Activated T-cell treated with anti-CD3 and anti-CD28 coated beads, Interleukin-2, amount 50 U/mL, for 72 hours (primary cell): ENCODE results near the gene ZC3H4. TPM values are rescaled to one million over a fixed set of nuclear protein-coding genes. Genes with fewer than 3 reads are reported as not detected.
A peak's percentile ranks its signal among the peaks of the same experiment; 100 is the strongest.
"Not testable (repeated sequence)": the region's sequence is repeated elsewhere in the genome, so short reads cannot be mapped to it uniquely, and the experiment has no call there.

Experiments used
- ATAC-seq, 2 donors: fragments of 150-1000 bp; cut with Tn5 transposase; replicated peaks in 1 of 2; 2 replicates each; pipeline ENCODE4 v1.10.0; 2021; ENCODE audit warnings: moderate library complexity in 2 of 2, mild to moderate bottlenecking in 1 of 2
- DNase-seq, 2 donors: peaks; one replicate each; pipeline ENCODE4 v3.0.0; 2021 to 2022; ENCODE audit warnings: mixed read lengths in 1 of 2
- H3K27ac Mint-ChIP-seq: one replicate; pipeline ENCODE4 v1.8.0; 2022; ENCODE audit warnings: mild to moderate bottlenecking, moderate library complexity, mixed read lengths
- H3K27me3 Mint-ChIP-seq: one replicate; pipeline ENCODE4 v1.8.0; 2022; ENCODE audit warnings: low read depth, mixed read lengths
- H3K36me3 Mint-ChIP-seq, 2 donors: one replicate each; pipeline ENCODE4 v1.8.0; 2022; ENCODE audit warnings: mixed read lengths in 2 of 2, mild to moderate bottlenecking in 1 of 2; ENCODE audit not compliant: insufficient read depth in 2 of 2
- H3K4me1 Mint-ChIP-seq: one replicate; pipeline ENCODE4 v1.8.0; 2022; ENCODE audit warnings: low read depth, mixed read lengths
- H3K4me3 Mint-ChIP-seq, 2 donors: one replicate each; pipeline ENCODE4 v1.8.0; 2022; ENCODE audit warnings: mild to moderate bottlenecking in 2 of 2, mixed read lengths in 2 of 2, moderate library complexity in 2 of 2
- H3K9me3 Mint-ChIP-seq, 2 donors: one replicate each; pipeline ENCODE4 v1.8.0; 2022; ENCODE audit warnings: mixed read lengths in 2 of 2
- total RNA-seq, 2 donors: library from RNA; stranded (reverse); gene quantifications; one replicate each; pipeline ENCODE4 v1.2.3, GENCODE V29; 2022

The ZC3H4 gene
- total RNA-seq, 2 donors from 2014 or later: 76.0 to 84.0 TPM

DNA sequence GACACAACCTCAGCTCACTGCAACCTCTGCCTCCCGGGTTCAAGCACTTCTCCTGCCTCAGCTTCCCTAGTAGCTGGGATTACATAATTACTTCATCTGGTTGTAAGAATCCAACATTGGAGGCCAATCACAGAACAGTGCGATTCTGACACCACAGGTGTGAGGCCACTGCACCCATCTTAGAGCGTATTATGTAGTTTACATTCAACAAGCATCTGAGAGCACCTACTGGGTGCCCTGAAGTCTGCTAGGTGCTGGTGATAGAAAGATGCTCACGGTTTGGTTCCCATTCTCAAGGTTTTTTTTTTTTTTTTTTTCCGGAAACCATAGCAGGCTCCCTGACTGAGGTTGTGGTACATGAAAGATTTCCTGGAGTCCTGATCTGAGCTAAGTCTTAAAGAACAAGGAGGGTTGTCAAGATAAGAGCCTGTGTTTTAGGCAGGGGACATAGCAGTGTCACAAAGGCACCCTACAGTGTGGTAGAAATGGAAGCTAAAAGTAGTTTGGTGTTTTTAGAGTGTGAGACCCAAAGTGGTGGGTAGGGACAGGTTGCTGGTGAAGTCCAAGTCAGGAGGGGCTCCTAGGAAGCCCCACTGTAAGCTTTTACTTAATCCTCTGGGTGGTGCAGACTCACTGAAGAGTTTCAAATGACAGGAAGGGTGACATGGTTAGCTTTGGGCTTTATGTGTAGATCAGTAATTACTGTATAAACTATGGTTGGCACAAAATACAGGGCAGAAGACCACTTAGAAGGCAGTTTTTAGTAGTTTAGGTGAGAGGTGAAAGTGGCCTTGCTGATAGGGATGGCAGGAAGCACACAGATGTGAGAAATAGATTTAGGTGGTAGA lies 32.3 kb upstream of the ZC3H4 start:
- Mint-ChIP-seq H3K4me3 (peak overlapping the region; percentile 18 to 35), H3K4me1 (peaks cover 76% of the 10 kb centered on the region), H3K36me3 (peaks cover 20 to 55% of the 10 kb centered on the region in 2 donors), H3K27me3 (no peaks in the 10 kb centered on the region), H3K27ac (peak overlapping the region; percentile 61), H3K9me3 (peaks cover 0 to 2% of the 10 kb centered on the region in 2 donors)
- ATAC-seq (peak; percentile 35 to 58), DNase-seq (no peak)

DNA sequence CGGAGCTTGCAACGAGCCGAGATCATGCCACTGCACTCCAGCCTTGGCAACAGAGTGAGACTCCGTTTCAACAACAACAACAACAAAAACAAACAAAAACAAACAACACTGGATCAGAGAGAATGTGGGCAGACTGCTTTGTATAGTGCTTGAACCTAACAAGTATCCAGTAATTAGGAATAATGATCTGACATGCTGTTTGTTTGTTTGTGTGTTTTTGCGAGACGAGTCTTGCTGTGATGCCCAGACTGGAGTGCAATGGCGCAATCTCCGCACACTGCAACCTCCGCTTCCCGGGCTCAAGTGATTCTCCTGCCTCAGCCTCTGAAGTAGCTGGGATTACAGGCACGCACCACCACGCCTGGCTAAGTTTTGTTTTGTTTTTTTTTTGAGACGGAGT lies 31.1 kb upstream of the ZC3H4 start:
- no peaks in the 10 kb centered on the region for H3K27me3 Mint-ChIP-seq
- peaks cover 0 to 2% of the 10 kb centered on the region in 2 donors for H3K9me3 Mint-ChIP-seq
- H3K36me3 Mint-ChIP-seq: peaks cover 18 to 48% of the 10 kb centered on the region in 2 donors
- peaks cover 70% of the 10 kb centered on the region for H3K4me1 Mint-ChIP-seq
- DNase-seq (no peak), ATAC-seq (no peak)
- H3K4me3 Mint-ChIP-seq: no peak overlapping the region
- H3K27ac Mint-ChIP-seq: no peak overlapping the region

DNA sequence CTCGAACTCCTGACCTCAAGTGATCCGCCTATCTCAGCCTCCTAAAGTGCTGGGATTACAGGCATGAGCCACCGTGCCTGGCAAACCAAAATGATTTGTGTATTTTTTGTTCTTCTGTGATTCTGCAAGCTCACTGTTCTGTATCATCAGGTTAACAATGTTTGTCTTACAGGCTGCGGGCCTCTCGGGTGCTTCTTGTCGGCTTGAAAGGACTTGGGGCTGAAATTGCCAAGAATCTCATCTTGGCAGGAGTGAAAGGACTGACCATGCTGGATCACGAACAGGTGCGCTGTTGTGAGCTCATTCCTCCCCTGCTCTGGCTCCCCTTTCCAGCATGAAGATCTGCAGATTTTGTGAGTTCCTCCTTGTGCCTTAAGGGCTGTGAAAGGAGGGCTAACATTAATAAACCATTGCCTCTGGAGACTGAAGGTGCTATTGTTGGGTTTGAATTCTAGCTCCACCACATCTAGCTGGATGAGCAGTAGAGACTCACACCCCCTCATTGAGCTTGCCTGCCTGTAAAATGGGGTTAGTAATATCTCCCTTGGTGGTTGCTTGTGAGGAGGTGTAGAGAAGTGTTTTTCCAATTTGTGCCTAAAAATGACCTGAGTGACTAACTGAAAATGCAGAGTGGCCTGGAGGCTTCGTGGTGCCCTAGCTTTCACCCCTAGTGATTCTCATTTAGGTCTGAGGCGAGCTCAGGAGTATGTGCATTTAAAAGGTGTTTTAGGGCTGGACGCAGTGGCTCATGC lies 29.9 kb upstream of the ZC3H4 start:
- DNase-seq (no peak), ATAC-seq (peak; percentile 64 to 67)
- no peak overlapping the region for H3K27ac Mint-ChIP-seq
- no peaks in the 10 kb centered on the region for H3K27me3 Mint-ChIP-seq
- H3K4me3 Mint-ChIP-seq: peak overlapping the region; percentile 29 to 39
- peaks cover 0 to 2% of the 10 kb centered on the region in 2 donors for H3K9me3 Mint-ChIP-seq
- H3K36me3 Mint-ChIP-seq: peaks cover 18 to 42% of the 10 kb centered on the region in 2 donors
- peaks cover 65% of the 10 kb centered on the region for H3K4me1 Mint-ChIP-seq

DNA sequence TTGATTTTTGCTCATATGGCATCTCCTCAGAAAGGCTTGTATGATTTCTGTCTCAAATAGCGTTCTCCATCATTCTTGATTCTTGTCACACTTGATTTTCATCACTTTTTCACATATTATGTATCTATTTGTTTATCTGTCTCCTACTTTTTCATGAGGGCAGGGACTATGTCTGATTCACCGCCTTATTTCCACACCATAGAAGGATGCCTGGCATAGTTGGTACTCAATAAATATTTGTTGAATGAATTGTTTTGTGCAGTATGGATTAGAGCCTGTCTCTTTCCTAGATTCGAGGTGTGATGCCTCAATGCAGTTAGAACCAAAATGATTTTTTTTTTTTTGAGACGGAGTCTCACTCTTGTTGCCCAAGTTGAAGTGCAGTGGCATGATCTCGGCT lies 29.2 kb upstream of the ZC3H4 start:
- Mint-ChIP-seq H3K4me3 (peak overlapping the region in 1 of 2 donors; percentile 7), H3K4me1 (peaks cover 59% of the 10 kb centered on the region), H3K36me3 (peaks cover 15 to 37% of the 10 kb centered on the region in 2 donors), H3K9me3 (peaks cover 0 to 2% of the 10 kb centered on the region in 2 donors), H3K27me3 (no peaks in the 10 kb centered on the region), H3K27ac (peak overlapping the region; percentile 77)
- ATAC-seq (no peak), DNase-seq (no peak)

DNA sequence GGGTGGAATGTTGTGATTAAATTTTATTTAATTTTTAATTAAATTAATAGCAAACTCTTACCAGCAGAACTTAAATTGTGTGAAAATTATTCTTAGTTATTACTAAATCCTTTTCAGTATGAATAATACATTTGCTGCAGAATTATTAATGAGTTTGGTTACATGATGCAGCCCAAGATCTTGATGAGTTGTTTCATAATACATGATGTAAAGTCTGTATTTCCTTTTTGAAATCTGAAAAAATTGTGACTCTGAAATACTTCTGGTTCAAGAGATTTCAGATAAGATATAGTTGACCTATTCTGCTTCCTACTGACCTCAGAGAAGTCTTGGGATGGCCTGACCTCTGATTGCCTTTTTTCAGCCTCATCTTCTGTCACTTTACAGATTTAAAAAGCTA lies 28.1 kb upstream of the ZC3H4 start:
- H3K9me3 Mint-ChIP-seq: no peaks in the 10 kb centered on the region
- H3K36me3 Mint-ChIP-seq: peaks cover 11 to 32% of the 10 kb centered on the region in 2 donors
- H3K27me3 Mint-ChIP-seq: no peaks in the 10 kb centered on the region
- H3K4me3 Mint-ChIP-seq: no peak overlapping the region
- DNase-seq (no peak), ATAC-seq (no peak)
- H3K27ac Mint-ChIP-seq: no peak overlapping the region
- H3K4me1 Mint-ChIP-seq: peaks cover 55% of the 10 kb centered on the region

DNA sequence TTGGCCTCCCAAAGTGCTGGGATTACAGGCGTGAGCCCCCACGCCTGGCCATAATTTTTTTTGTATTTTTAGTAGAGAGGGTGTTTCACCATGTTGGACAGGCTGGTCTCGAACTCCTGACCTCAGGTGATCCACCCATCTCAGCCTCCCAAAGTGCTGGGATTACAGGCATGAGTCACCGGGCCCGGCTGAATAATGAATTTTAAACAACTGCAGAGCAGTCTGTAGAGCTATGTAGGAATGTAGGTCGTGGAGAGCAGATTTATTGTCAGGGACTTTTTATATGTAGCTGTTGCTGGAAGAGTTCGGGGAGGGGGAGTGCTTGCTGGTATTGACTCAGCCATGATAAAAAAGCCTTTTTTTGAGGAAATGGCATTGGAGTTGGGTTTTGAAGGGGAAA lies 27.7 kb upstream of the ZC3H4 start:
- Mint-ChIP-seq H3K4me1 (peaks cover 55% of the 10 kb centered on the region), H3K36me3 (peaks cover 8 to 29% of the 10 kb centered on the region in 2 donors), H3K27ac (peak overlapping the region; percentile 35), H3K4me3 (peak overlapping the region in 1 of 2 donors; percentile 28)
- H3K27me3 Mint-ChIP-seq, DNase-seq, H3K9me3 Mint-ChIP-seq, ATAC-seq: not testable (repeated sequence)

DNA sequence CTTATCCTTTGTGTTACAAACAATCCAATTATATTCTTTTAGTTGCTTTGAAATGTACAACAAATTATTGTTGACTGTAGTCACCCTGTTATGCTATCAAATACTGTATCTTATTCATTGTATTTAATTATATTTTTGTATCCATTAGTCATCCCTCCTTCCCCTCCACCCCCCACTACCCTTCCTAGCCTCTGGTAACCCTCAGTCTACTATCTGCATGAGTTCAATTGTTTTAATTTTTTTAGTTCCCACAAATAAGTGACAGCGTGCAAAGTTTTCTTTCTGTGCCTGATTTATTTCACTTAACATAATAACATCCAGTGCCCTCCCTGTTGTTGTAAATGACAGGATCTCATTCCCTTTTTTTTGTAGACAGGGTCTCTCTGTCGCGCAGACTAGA lies 21.6 kb upstream of the ZC3H4 start:
- DNase-seq: no peak
- peaks cover 65% of the 10 kb centered on the region for H3K4me1 Mint-ChIP-seq
- no peak for ATAC-seq
- peak overlapping the region; percentile 85 for H3K27ac Mint-ChIP-seq
- no peaks in the 10 kb centered on the region for H3K27me3 Mint-ChIP-seq
- H3K36me3 Mint-ChIP-seq: peaks cover 19 to 45% of the 10 kb centered on the region in 2 donors
- H3K9me3 Mint-ChIP-seq: peaks cover 2 to 3% of the 10 kb centered on the region in 2 donors
- H3K4me3 Mint-ChIP-seq: peak overlapping the region; percentile 21 to 53

DNA sequence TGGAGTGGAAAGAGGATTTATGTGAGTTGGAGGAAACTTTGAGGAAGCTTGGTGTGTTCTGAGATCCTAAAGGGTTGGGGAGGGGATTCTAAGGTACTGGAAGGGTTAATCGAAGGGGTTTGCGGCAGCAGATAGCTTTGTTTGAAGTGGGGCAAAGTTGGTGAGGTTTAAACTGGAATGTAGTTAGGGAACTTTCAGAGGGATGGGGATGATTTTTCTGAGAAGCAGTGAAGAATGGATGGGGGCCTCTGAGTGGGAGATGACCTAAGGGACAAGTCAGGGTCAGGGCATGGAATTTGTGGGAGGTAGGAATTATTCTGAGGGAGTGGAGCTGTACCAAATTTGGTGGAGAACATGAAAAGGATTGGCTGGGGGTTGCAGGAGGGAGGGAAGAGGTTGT lies 21.0 kb upstream of the ZC3H4 start:
- Mint-ChIP-seq H3K36me3 (peaks cover 19 to 43% of the 10 kb centered on the region in 2 donors), H3K27me3 (no peaks in the 10 kb centered on the region), H3K4me1 (peaks cover 66% of the 10 kb centered on the region), H3K27ac (peak overlapping the region; percentile 28), H3K4me3 (peak overlapping the region; percentile 67 to 98), H3K9me3 (peaks cover 2 to 3% of the 10 kb centered on the region in 2 donors)
- ATAC-seq (no peak), DNase-seq (no peak)

DNA sequence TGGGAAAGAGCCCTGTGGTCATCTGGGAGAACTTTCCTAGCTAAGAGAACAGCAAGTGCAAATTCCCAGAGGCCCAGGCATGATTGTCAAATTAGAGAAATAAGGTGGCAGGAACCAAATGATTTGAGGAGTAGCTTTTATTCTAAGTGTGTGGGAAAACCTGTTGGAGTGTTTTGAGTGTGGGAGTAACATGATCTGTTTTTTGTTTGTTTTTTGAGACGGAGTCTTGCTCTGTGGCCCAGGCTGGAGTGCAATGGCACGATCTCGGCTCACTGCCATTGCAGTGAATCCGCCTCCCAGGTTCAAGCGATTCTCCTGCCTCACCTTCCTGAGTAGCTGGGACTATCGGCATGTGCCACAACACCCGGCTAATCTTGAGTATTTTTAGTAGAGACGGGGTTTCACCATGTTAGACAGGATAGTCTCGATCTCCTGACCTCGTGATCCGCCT lies 19.5 kb upstream of the ZC3H4 start:
- H3K4me3 Mint-ChIP-seq: peak overlapping the region; percentile 98 to 99
- ATAC-seq: no peak
- peaks cover 19 to 42% of the 10 kb centered on the region in 2 donors for H3K36me3 Mint-ChIP-seq
- H3K27me3 Mint-ChIP-seq: no peaks in the 10 kb centered on the region
- H3K27ac Mint-ChIP-seq: peak overlapping the region; percentile 78
- peaks cover 66% of the 10 kb centered on the region for H3K4me1 Mint-ChIP-seq
- H3K9me3 Mint-ChIP-seq: peaks cover 2 to 3% of the 10 kb centered on the region in 2 donors
- no peak for DNase-seq

DNA sequence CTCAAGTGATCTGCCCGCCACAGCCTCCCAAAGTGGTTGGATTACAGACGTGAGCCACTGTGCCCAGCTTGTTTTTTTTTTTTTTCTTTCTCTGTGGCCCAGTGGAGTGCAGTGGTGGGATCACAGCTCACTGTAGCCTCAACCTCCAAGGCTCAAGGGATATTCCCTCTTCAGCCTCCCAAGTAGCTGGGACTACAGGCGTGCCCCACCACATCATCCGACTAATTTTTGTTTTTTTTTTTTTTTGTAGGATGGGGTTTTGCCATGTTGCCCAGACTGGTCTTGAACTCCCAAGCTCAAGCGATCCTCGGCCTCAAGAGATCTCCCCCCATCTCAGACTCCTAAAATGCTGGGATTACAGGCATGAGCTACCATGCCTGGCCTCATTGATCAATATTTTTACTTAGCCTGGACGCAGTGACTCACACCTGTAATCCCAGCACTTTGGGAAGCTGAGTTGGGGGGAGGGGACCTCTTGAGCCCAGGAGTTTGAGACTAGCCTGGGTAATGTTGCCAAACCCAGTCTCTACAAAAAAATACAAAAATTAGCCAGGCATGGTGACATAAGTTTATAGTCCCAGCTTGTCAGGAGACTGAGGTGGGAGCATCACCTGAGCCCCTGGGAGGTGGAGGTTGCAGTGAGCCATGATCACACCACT lies 18.7 kb upstream of the ZC3H4 start:
- Mint-ChIP-seq H3K36me3 (peaks cover 19 to 42% of the 10 kb centered on the region in 2 donors), H3K4me3 (peak overlapping the region; percentile 98 to 99), H3K27me3 (no peaks in the 10 kb centered on the region), H3K9me3 (peaks cover 2 to 3% of the 10 kb centered on the region in 2 donors), H3K27ac (peak overlapping the region; percentile 78), H3K4me1 (peaks cover 66% of the 10 kb centered on the region)
- ATAC-seq (no peak), DNase-seq (no peak)

DNA sequence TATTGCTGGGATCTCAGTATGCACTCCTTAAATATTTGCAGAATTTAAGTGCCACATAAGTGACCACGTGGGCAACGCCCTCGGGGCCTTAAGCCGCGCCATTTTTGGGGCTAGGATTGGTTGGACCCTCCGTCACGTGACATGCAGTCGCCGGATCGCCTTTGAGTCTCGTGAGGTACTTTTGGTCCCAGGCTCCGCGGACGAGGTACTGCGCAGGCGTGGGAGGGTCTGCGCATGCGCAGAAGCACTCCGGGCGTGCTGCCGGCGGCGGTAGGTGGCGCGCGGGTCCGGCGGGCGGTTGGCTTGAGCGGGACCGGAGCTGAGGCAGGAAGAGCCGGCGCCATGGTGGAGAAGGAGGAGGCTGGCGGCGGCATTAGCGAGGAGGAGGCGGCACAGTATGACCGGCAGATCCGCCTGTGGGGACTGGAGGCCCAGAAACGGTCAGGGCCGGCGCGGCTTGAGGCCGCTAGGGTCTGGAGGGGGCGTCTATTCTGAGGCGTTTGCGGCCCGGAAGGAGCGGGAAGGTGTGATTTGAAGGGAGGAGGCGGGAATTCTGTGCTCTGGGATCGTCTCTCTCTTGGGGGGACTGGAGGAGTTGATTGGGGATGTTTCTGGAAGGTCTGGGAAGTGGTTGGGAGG lies 17.1 kb upstream of the ZC3H4 start, which contains the start of gene SAE1:
SAE1 (plus strand) TSS at position 247 of the 639 bp plus-strand sequence; CDS start at position 343, 96 bp downstream.
- ATAC-seq (peak; percentile 93 to 94), DNase-seq (peak; percentile 95 to 97)
- H3K27ac Mint-ChIP-seq: peak within 1 kb of the TSS; percentile 99
- no peaks in the 10 kb centered on the region for H3K27me3 Mint-ChIP-seq
- H3K36me3 Mint-ChIP-seq: peaks cover 19 to 37% of the 10 kb centered on the region in 2 donors
- H3K4me3 Mint-ChIP-seq: peak within 1 kb of the TSS; percentile 98 to 99
- H3K4me1 Mint-ChIP-seq: peaks cover 54% of the 10 kb centered on the region
- H3K9me3 Mint-ChIP-seq: peaks cover 2 to 3% of the 10 kb centered on the region in 2 donors

DNA sequence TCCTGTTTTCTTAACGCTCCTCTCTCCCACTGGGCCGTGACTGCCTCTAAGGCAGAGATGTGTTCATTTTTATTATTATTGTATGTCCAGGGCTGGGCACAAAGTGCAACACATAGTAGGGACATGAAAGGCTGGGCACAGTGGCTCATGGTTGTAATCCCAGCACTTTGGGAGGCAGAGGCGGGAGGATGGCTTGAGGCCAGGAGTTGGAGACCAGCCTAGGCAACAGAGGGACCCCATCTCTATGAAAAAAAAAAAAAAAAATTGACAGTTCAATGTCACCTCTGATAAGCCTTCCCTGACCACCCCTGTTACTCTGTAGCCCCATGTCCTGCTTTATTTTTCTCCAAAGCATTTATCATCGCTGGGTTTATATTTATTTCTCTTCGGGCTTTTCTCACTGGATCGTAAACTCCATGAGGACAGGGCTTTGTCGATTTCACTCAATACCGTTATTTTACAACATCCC lies 16.6 kb upstream of the ZC3H4 start:
- DNase-seq: no peak
- Mint-ChIP-seq H3K27ac (peak overlapping the region; percentile 99), H3K4me1 (peaks cover 51% of the 10 kb centered on the region), H3K27me3 (no peaks in the 10 kb centered on the region), H3K36me3 (peaks cover 19 to 35% of the 10 kb centered on the region in 2 donors), H3K9me3 (peaks cover 2 to 3% of the 10 kb centered on the region in 2 donors), H3K4me3 (peak overlapping the region; percentile 98 to 99)
- no peak for ATAC-seq
